HK-2 (cell line): ENCODE data around the gene ARMH3.

ENCODE experiments used
- DNase-seq: peaks from one replicate; pipeline ENCODE4 v3.0.0-alpha.2; 2018; ENCODE audit not compliant: unreplicated experiment

Gene ARMH3

GRCh38 chr10:101831169-101831811 lies 224.7 kb downstream of the ARMH3 start:
- DNase-seq, result no peak

- DNase-seq, result no peak
These were observed 225.4 kb downstream of the ARMH3 start for GRCh38 chr10:101830322-101831168.

- no peak for DNase-seq
These were observed 226.2 kb downstream of the ARMH3 start for GRCh38 chr10:101829561-101830315.

- no peak for DNase-seq
These were observed 227.0 kb downstream of the ARMH3 start for GRCh38 chr10:101828766-101829551.

- no peak for DNase-seq
These were observed 227.9 kb downstream of the ARMH3 start for GRCh38 chr10:101827919-101828600.

- DNase-seq, result no peak
These were observed 229.0 kb downstream of the ARMH3 start for GRCh38 chr10:101826852-101827434.

- DNase-seq, result no peak
These were observed 231.2 kb downstream of the ARMH3 start for GRCh38 chr10:101824736-101825135.

- DNase-seq, result no peak
These were observed 236.9 kb downstream of the ARMH3 start for GRCh38 chr10:101818872-101819633.

- peak; percentile 99 for DNase-seq
These were observed 237.7 kb downstream of the ARMH3 start, which contains the start of gene OGA for GRCh38 chr10:101818119-101818871. Gene OGA, minus strand, starts transcription at chr10:101818444. Its CDS starts 422 bp downstream, at chr10:101818022.

GRCh38 chr10:101817337-101818118 lies 238.4 kb downstream of the ARMH3 start:
- DNase-seq, result peak; percentile 85

- DNase-seq, result no peak
These were observed 239.0 kb downstream of the ARMH3 start for GRCh38 chr10:101816913-101817336.

- DNase-seq, result no peak
These were observed 239.6 kb downstream of the ARMH3 start for GRCh38 chr10:101816376-101816775.

GRCh38 chr10:101814466-101815071 lies 241.4 kb downstream of the ARMH3 start:
- DNase-seq, result no peak

GRCh38 chr10:101812606-101813005 lies 243.4 kb downstream of the ARMH3 start:
- DNase-seq, result no peak

GRCh38 chr10:101807158-101807557 lies 248.8 kb downstream of the ARMH3 start:
- DNase-seq, result no peak

GRCh38 chr10:101803511-101803910 lies 252.5 kb downstream of the ARMH3 start:
- no peak for DNase-seq

GRCh38 chr10:101797403-101798059 lies 258.4 kb downstream of the ARMH3 start:
- no peak for DNase-seq
